GM19328 (cell line): ENCODE data around the gene UTP4.

Experiments
- ATAC-seq: cut with Tn5 transposase; IDR thresholded peaks from one replicate; pipeline ENCODE4 v1.9.1; 2021; ENCODE audit warnings: mild to moderate bottlenecking, moderate library complexity; ENCODE audit not compliant: unreplicated experiment

Gene UTP4

GRCh38 chr16:69169607-69170352, 37.3 kb downstream of the UTP4 start:
- no peak for ATAC-seq

DNA sequence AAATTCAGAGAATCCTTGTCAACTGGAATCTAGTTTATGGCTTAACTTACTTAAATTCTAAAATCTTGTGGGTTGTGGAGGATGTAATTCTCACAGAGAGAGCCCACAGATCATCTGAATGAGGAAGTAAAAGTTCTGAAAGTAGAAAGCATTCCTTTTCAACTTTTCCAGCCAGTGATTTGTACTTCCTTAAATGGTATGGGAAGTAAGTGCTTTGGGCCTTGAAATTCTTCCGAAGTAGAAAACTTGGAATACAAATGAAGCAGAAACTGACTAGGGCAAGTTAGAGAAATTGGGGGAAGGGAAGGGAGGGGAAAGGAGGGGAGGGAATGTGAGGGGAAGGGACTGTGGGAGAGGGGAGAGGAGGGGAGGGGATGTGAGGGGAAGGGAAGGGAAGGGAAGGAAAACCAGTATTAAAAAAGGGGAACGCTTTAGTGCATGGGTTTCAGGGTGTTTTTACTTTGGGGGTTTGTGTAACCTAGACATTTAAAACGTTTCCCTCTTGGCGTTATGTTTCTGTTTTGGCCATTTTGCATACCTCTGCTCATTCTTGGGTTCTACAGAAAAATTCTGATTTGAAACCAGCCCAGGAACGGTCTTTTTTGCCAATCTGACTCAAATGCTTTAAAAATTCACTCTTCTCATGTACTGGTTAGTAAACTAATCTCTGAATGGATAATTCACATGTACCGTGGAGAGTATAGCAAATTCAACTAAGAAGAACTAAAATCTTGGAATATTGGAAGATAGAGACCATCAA, 39.1 kb downstream of the UTP4 start:
- ATAC-seq, result no peak

DNA sequence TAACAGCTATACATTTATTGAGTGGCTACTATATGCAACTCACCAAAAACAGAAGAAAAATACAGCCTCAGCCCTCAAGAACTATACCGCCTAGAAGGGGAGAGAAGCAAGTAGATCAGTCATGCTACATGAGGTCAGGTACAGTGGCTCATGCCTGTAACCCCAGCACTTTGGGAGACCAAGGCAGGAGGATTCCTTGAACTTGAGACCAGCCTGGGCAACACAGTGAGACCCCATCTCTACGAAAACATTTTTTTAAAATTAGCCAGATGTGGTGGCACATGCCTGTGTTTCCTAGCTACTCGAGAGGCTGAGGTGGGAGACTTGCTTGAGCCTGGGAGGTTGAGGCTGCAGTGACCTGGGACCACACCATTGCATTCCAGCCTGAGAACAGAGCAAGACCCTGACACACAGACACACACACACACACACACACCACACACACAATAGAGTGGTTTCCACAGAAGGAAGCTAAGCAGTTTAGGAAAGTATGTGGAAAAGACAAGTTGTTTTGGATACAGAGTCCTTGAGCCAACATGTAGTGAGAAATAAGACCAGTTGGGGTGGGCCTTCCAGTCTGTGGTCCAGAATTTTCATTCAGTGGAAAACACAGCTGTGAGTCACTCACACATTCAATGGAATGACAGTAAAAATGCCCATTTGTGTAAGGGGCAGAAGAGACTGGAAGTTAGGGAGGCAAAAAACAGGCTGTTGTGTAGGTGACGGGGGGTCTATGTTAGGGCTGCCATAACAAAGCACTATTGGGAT, 43.8 kb downstream of the UTP4 start:
- ATAC-seq, result no peak

DNA sequence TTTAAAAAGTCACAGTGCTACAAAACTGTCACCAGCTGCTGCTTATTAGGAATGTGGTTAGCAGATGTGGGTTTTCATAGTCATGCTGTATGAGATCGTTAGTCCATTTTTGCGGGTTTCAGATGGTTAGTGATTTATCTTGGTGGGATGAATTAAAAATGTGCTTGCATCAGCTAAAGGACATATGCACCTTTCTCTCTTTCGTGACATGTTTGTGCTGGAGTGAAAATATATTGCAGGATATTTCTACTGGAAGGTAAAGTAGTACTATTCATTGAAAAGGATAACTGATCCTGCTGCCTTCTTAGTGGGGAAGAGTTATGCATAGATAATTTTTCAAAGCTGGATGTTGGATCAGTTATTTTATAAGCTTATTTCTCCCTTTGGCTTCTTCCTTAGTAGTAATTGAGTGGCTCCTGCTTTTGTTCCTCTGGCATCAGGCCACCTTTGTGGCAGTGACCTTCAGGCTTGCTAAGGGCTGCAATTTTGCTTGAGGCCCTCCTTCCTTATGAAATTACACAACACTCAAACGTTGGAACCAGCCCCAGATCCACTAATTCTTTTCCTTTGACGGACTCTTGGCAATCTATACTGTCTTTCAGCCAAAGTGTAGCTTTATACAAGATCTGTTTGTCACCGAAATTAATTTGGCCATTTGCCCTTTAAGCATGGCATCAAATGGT, 47.0 kb downstream of the UTP4 start:
- ATAC-seq, result no peak

DNA sequence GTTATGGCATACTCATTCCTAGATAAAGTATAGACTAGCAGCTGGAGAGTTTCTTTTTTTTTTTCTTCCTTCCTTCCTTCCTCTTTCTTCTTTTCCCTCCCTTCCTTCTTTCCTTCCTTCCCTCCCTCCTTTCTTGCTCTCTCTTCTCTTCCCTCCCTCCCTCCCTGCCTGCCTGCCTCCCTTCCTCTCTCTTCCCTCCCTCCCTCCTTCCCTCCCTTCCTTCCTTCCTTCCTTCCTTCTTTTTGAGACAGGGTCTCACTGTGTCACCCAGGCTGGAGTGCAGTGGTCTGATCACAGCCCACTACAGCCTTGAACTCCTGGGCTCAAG, 47.5 kb downstream of the UTP4 start:
- ATAC-seq, result no peak

DNA sequence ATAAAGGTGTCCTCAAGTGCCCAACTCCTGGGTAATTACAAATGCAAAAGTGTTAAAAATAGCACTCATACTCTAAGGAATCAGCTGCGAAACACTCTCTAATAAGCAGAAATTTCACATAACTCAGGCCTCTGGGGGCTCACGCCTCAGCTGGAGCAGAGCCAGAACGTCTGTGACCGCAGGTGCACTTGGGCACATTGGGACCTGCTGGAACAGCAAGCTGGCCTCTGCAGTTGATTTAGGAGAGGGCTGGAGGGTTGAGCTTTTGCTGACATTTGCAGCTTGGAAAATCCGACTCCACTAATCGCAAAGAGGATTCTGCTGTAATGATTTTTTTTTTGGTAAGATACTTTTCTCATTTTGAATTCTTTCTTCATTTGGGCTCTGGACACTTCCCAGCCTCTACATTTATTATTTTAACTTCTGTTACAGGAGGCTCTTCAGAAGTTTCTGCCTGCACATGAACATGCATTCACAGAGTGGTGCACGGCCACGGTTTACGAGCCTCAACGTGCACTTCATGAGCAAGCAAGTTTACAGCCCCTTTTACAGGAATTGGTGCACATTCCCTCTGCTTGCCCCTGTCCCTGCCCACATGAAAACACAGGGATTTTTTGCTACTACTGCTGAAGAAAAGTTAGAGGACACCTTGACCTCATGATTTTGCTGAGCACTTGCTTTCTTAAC, 50.4 kb downstream of the UTP4 start:
- no peak for ATAC-seq

DNA sequence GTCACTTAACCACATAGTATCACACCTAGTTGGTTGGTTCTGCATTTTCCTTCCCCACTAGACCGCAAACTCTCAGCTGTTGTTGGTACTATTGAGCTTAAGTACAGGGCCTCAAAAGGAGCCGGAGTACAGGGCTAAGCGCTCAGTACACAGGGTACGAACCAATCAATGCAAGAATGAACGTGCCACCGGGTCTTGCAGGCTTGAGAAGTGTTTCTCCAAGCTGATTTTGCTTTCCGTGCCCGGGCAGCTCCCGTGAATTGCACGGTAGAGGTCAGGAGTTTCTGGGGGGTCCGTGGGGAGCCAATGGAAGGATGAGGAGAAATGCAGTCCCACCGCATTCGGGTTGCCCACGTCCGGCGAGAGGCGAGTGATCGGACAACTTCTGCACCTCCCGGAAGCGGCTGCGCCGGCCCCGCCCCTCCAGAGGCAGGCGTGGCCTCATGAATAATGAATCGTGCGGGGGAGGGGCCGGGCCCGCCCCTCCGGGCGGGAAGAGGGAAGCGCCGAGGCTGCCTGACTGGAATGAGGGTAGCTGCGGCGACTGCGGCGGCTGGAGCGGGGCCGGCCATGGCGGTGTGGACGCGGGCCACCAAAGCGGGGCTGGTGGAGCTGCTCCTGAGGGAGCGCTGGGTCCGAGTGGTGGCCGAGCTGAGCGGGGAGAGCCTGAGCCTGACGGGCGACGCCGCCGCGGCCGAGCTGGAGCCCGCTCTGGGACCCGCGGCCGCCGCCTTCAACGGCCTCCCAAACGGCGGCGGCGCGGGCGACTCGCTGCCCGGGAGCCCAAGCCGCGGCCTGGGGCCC, 54.4 kb downstream of the UTP4 start, which contains the start of gene SNTB2:
Gene SNTB2 (plus strand): TSS at position 523 of the 804 bp plus-strand sequence. CDS start 3 bp downstream, at position 526.
- peak; percentile 82 for ATAC-seq

DNA sequence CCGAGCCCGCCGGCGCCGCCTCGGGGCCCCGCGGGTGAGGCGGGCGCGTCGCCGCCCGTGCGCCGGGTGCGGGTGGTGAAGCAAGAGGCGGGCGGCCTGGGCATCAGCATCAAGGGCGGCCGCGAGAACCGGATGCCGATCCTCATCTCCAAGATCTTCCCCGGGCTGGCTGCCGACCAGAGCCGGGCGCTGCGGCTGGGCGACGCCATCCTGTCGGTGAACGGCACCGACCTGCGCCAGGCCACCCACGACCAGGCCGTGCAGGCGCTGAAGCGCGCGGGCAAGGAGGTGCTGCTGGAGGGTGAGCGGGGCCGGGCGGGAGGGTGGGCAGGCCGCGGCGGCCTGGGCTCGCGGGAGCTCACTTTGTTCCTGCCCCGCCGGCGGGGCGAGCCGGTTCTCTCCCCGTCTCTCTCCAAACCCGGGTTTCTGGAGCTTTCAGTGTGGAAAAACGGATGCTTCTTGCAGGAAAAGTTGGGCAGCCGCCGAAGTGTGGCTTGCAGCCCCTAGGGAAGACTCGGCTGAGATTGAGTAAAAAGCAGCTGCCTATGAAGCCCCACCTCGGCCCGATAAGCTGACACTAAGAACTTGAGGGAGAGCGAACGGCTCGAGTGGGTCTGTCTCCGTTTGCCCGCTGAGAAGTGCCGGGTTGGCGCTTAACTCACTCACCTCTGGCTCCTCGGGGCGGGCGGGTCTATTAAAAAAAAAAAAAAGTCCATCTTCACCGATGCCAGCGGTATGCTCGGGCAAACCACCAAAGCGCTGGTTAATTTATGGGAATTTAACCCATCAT, 55.2 kb downstream of the UTP4 start:
- ATAC-seq, result peak; percentile 19

GRCh38 chr16:69188236-69188549, 55.7 kb downstream of the UTP4 start:
- no peak for ATAC-seq

DNA sequence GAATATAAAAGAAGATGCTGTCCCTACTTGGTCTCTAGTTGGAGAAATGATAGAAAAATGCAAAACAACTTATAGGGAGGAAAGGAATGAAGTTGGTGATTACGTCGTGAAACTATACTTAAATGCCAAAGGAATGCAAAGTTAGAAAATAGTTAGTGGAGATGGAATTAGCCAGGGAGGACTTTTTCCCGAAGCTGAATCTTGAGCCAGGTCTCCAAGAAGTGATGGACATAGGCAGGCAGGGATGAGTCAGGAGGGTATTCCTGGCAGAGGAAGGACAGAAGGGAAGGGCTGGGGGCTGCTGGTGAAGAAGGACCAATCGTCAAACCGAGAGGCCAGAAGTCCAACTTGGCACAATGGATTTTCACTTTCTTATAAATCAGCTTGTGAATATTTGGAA, 56.3 kb downstream of the UTP4 start:
- ATAC-seq, result no peak

DNA sequence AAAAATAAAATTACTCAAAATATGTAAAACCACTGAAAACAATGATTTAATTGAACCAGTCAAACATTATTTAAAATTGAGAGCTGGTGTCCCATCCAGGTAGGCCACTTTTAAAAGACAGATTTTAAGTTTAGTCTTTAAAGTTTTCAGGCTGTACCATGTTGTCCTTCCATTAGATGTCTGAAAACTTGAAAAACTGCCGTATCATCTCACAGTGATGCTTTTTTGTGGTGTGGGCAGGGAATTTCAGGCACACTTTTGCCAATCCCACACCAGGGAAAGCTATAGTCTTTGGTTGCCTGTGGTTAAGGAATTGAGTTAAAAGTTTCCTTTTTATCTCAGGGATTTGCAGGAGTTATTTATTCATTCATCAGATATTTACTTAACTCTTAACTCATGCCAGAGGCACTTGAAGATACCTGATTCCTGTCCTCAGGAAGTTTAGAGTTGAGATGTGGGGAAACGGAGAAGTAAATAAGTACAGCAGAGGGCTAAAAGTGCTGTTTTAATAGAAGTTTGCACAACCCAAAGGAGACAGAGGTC, 57.7 kb downstream of the UTP4 start:
- no peak for ATAC-seq

GRCh38 chr16:69190598-69190997, 58.1 kb downstream of the UTP4 start:
- no peak for ATAC-seq

GRCh38 chr16:69191136-69191535, 58.7 kb downstream of the UTP4 start:
- ATAC-seq, result no peak

GRCh38 chr16:69193855-69194254, 61.4 kb downstream of the UTP4 start:
- ATAC-seq, result no peak

- no peak for ATAC-seq
These were observed 62.0 kb downstream of the UTP4 start for GRCh38 chr16:69194488-69194887.

- ATAC-seq, result no peak
These were observed 63.0 kb downstream of the UTP4 start for GRCh38 chr16:69195369-69196029.

- ATAC-seq, result no peak
These were observed 65.1 kb downstream of the UTP4 start for GRCh38 chr16:69197573-69197972.

DNA sequence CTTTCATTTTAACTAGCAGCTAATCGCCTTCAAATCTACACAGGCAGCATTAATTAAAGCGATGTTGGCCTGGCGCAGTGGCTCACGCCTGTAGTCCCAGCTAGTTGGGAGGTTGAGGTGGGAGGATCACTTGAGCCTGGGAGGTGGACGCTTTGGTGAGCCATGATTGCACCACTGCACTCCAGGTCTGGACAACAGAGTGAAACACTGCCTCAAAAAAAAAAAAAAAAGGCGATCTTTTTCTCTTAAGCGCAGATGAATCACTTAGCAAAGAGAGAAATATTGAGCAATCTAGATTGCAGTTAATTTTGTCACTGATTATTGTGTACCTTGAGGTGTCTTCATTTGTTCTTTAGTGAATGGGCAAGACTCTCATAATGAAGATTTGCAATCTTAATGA, 66.9 kb downstream of the UTP4 start:
- ATAC-seq, result no peak
